LNCaP clone FGC (cell line): ENCODE measurements around the gene ZNF280B.
"Not testable (repeated sequence)": the region's sequence is repeated elsewhere in the genome, so short reads cannot be mapped to it uniquely, and the experiment has no call there.

Experiments used
- DNase-seq: peaks from one replicate; pipeline ENCODE4 v3.0.0-alpha.2; 2011; ENCODE audit warnings: low read depth
- H3K4me3 ChIP-seq: 2 replicates; pipeline ENCODE4 v1.5.1; 2011; ENCODE audit warnings: mild to moderate bottlenecking, low read depth, low read length, control low read depth
- CTCF ChIP-seq: IDR thresholded peaks from 2 replicates; pipeline ENCODE4 v1.5.1; 2012; ENCODE audit warnings: mild to moderate bottlenecking; ENCODE audit not compliant: control insufficient read depth, insufficient read depth; ENCODE audit errors: extremely low read depth

ZNF280B gene

GRCh38 chr22:22536515-22536914 lies 28.0 kb upstream of the ZNF280B start:
- no peak for DNase-seq
- H3K4me3 ChIP-seq = no peak overlapping the region
- no peak for TF ChIP-seq CTCF

- no peak overlapping the region for H3K4me3 ChIP-seq
- no peak for TF ChIP-seq CTCF
- DNase-seq = no peak
Observed at GRCh38 chr22:22535662-22536061, 27.1 kb upstream of the ZNF280B start.

GRCh38 chr22:22534604-22535415 lies 26.3 kb upstream of the ZNF280B start:
- TF ChIP-seq CTCF = no peak
- no peak for DNase-seq
- H3K4me3 ChIP-seq = no peak overlapping the region

GRCh38 chr22:22533863-22534262 lies 25.3 kb upstream of the ZNF280B start:
- no peak for TF ChIP-seq CTCF
- H3K4me3 ChIP-seq = no peak overlapping the region

GRCh38 chr22:22533417-22533816 lies 24.9 kb upstream of the ZNF280B start:
- no peak overlapping the region for H3K4me3 ChIP-seq
- DNase-seq = no peak
- no peak for TF ChIP-seq CTCF

More at GRCh38 chr22:22533863-22534262, 25.3 kb upstream of the ZNF280B start:
- no peak for DNase-seq

- H3K4me3 ChIP-seq = not testable (repeated sequence)
Observed at GRCh38 chr22:22532547-22533071, 24.1 kb upstream of the ZNF280B start.

GRCh38 chr22:22531770-22532546 lies 23.4 kb upstream of the ZNF280B start:
- H3K4me3 ChIP-seq = no peak overlapping the region
- TF ChIP-seq CTCF = no peak
- DNase-seq = no peak

More at GRCh38 chr22:22532547-22533071, 24.1 kb upstream of the ZNF280B start:
- not testable (repeated sequence) for DNase-seq
